Measurements from ENCODE around the gene NUP54. TPM values are rescaled to one million over a fixed set of nuclear protein-coding genes. Genes with fewer than 3 reads are reported as not detected.

NUP54 gene
- total RNA-seq, 1 donor from 2014 or later, result 44.2 TPM

GRCh38 chr4:76067652-76068286 is 80.4 kb downstream of the NUP54 start:
- H3K4me3 Mint-ChIP-seq (ENCODE audit: unreplicated experiment), result no peak overlapping the region
- no peaks in the 10 kb centered on the region for H3K4me1 Mint-ChIP-seq (ENCODE audit: unreplicated experiment)
- no peaks in the 10 kb centered on the region for H3K27me3 Mint-ChIP-seq (ENCODE audit: unreplicated experiment)
- peak; percentile 84 for TF ChIP-seq CTCF (IDR thresholded peaks at IDR 0.05; ENCODE audit: unreplicated experiment)
- no peak overlapping the region for H3K27ac Mint-ChIP-seq (ENCODE audit: unreplicated experiment)
- peaks cover 5% of the 10 kb centered on the region for H3K36me3 Mint-ChIP-seq (ENCODE audit: low read depth, unreplicated experiment)
- peak; percentile 76 for DNase-seq (ENCODE audit: low spot score)
- no peaks in the 10 kb centered on the region for H3K9me3 Mint-ChIP-seq (ENCODE audit: unreplicated experiment)

GRCh38 chr4:76066546-76066945 is 81.7 kb downstream of the NUP54 start:
- H3K4me1 Mint-ChIP-seq (ENCODE audit: unreplicated experiment), result no peaks in the 10 kb centered on the region

More at GRCh38 chr4:76066546-76066945, 81.7 kb downstream of the NUP54 start:
- H3K4me3 Mint-ChIP-seq (ENCODE audit: unreplicated experiment), result no peak overlapping the region
- no peak overlapping the region for H3K27ac Mint-ChIP-seq (ENCODE audit: unreplicated experiment)
- DNase-seq (ENCODE audit: low spot score), result no peak
- peaks cover 5% of the 10 kb centered on the region for H3K36me3 Mint-ChIP-seq (ENCODE audit: low read depth, unreplicated experiment)
- no peaks in the 10 kb centered on the region for H3K27me3 Mint-ChIP-seq (ENCODE audit: unreplicated experiment)
- TF ChIP-seq CTCF (IDR thresholded peaks at IDR 0.05; ENCODE audit: unreplicated experiment), result no peak
- H3K9me3 Mint-ChIP-seq (ENCODE audit: unreplicated experiment), result no peaks in the 10 kb centered on the region

Other genes starting within 250 kb of the NUP54 start
- not detected for gene PPEF2, start 245.9 kb downstream of the NUP54 start, total RNA-seq (ENCODE audit: unreplicated experiment)
- gene NAAA, start 207.4 kb downstream of the NUP54 start, total RNA-seq (ENCODE audit: unreplicated experiment), result 4.0 TPM
- 40.6 TPM for gene SDAD1, start 157.5 kb downstream of the NUP54 start, total RNA-seq (ENCODE audit: unreplicated experiment)
- not detected for gene CXCL9, start 140.9 kb downstream of the NUP54 start, total RNA-seq (ENCODE audit: unreplicated experiment)
- gene CXCL10, start 124.9 kb downstream of the NUP54 start, total RNA-seq (ENCODE audit: unreplicated experiment), result not detected
- gene CXCL11, start 112.3 kb downstream of the NUP54 start, total RNA-seq (ENCODE audit: unreplicated experiment), result not detected
- not detected for gene ART3, start 73.7 kb downstream of the NUP54 start, total RNA-seq (ENCODE audit: unreplicated experiment)
- gene SCARB2, start 65.4 kb upstream of the NUP54 start, total RNA-seq (ENCODE audit: unreplicated experiment), result 181 TPM
- 1.1 TPM for gene FAM47E, start 103.3 kb upstream of the NUP54 start, total RNA-seq (ENCODE audit: unreplicated experiment)
- 1.8 TPM for gene STBD1, start 158.3 kb upstream of the NUP54 start, total RNA-seq (ENCODE audit: unreplicated experiment)